Karpas-422 (cell line): Measurements from ENCODE around the gene SLC18B1. TPM values are rescaled to one million over a fixed set of nuclear protein-coding genes. Genes with fewer than 3 reads are reported as not detected.

Experiments
- small RNA-seq: library from RNA; depleted of rRNA; stranded (forward); fragments of <200 nt; gene quantifications from one replicate; pipeline ENCODE3, GENCODE V24; 2014
- total RNA-seq: library from RNA; depleted of rRNA; stranded (reverse); fragments of >200 nt; shearing (Covaris generic); gene quantifications from 2 replicates; pipeline ENCODE4 v1.2.3, GENCODE V29; 2014; ENCODE audit warnings: low replicate concordance; rRNA removed

Gene SLC18B1
- total RNA-seq, 1 experiment from 2014 or later: 0.60 TPM

Small RNA genes lying within 50 kb of the gene (small RNA-seq; reads per million reads assigned to genes)
- gene SNORA33 (53.2 reads per million, percentile 99 among the genes with 10 or more reads in this experiment), gene SNORD100 (1,175 reads per million, percentile 100 among the genes with 10 or more reads in this experiment), gene SNORD101 (8,716 reads per million, percentile 100 among the genes with 10 or more reads in this experiment)

Other genes with a start within 250 kb of the SLC18B1 start
- not detected in 2 replicates for gene TAAR8, start 246.0 kb downstream of the SLC18B1 start, total RNA-seq
- not detected in 2 replicates for gene TAAR6, start 228.3 kb downstream of the SLC18B1 start, total RNA-seq
- not detected in 2 replicates for gene TAAR5, start 208.9 kb downstream of the SLC18B1 start, total RNA-seq
- gene TAAR2, start 174.4 kb downstream of the SLC18B1 start, total RNA-seq: not detected in 2 replicates
- not detected in 2 replicates for gene TAAR1, start 139.5 kb downstream of the SLC18B1 start, total RNA-seq
- not detected in 2 replicates for gene VNN1, start 84.6 kb downstream of the SLC18B1 start, total RNA-seq
- gene VNN2, start 40.7 kb downstream of the SLC18B1 start, total RNA-seq: 43.4 and 48.9 TPM in 2 replicates
- gene RPS12, start 15.9 kb upstream of the SLC18B1 start, total RNA-seq: 1,944 and 3,479 TPM in 2 replicates